ENCODE data around the gene SLC24A3.
"Not testable (repeated sequence)": the region's sequence is repeated elsewhere in the genome, so short reads cannot be mapped to it uniquely, and the experiment has no call there.

The SLC24A3 gene

GRCh38 chr20:19734811-19735210 lies 522.4 kb downstream of the SLC24A3 start:
- no peak for FAIRE-seq

- no peak for FAIRE-seq
Observed at GRCh38 chr20:19735446-19735845, 523.0 kb downstream of the SLC24A3 start.

- FAIRE-seq: no peak
Observed at GRCh38 chr20:19737025-19737424, 524.6 kb downstream of the SLC24A3 start.

GRCh38 chr20:19738951-19739350 lies 526.5 kb downstream of the SLC24A3 start:
- no peak for FAIRE-seq

- FAIRE-seq: no peak
Observed at GRCh38 chr20:19739351-19739750, 526.9 kb downstream of the SLC24A3 start.

- FAIRE-seq: no peak
Observed at GRCh38 chr20:19740512-19740911, 528.1 kb downstream of the SLC24A3 start.

- FAIRE-seq: no peak
Observed at GRCh38 chr20:19741924-19742323, 529.5 kb downstream of the SLC24A3 start.

- FAIRE-seq: no peak
Observed at GRCh38 chr20:19742974-19743639, 530.7 kb downstream of the SLC24A3 start.

- no peak for FAIRE-seq
Observed at GRCh38 chr20:19743640-19743995, 531.2 kb downstream of the SLC24A3 start.

GRCh38 chr20:19745106-19745505 lies 532.7 kb downstream of the SLC24A3 start:
- FAIRE-seq: no peak

GRCh38 chr20:19745584-19745983 lies 533.1 kb downstream of the SLC24A3 start:
- no peak for FAIRE-seq

- FAIRE-seq: no peak
Observed at GRCh38 chr20:19746396-19746795, 534.0 kb downstream of the SLC24A3 start.

GRCh38 chr20:19747903-19748302 lies 535.5 kb downstream of the SLC24A3 start:
- FAIRE-seq: no peak

- no peak for FAIRE-seq
Observed at GRCh38 chr20:19748681-19749080, 536.2 kb downstream of the SLC24A3 start.

GRCh38 chr20:19749618-19750071 lies 537.2 kb downstream of the SLC24A3 start:
- FAIRE-seq: no peak

- no peak for FAIRE-seq
Observed at GRCh38 chr20:19750101-19750606, 537.7 kb downstream of the SLC24A3 start.

GRCh38 chr20:19750907-19751636 lies 538.6 kb downstream of the SLC24A3 start:
- FAIRE-seq: no peak

GRCh38 chr20:19754201-19754600 lies 541.8 kb downstream of the SLC24A3 start:
- not testable (repeated sequence) for FAIRE-seq

GRCh38 chr20:19756761-19757486 lies 544.5 kb downstream of the SLC24A3 start:
- FAIRE-seq: no peak

- FAIRE-seq: no peak
Observed at GRCh38 chr20:19757487-19758132, 545.2 kb downstream of the SLC24A3 start.

- no peak for FAIRE-seq
Observed at GRCh38 chr20:19758133-19758500, 545.7 kb downstream of the SLC24A3 start, which contains the start of gene RIN2. RIN2 (plus strand) TSS chr20:19758258; CDS start chr20:19889602, 131,344 bp downstream.

- FAIRE-seq: no peak
Observed at GRCh38 chr20:19758501-19759331, 546.3 kb downstream of the SLC24A3 start.
